T1000 (cell line): ENCODE results near the gene ZFAND3.
"Not testable (repeated sequence)": the region's sequence is repeated elsewhere in the genome, so short reads cannot be mapped to it uniquely, and the experiment has no call there.

Source experiments
- DNase-seq: peaks from one replicate; lab custom pipeline; 2025; ENCODE audit warnings: mixed read lengths; lab: John Stamatoyannopoulos, UW

Gene ZFAND3

GRCh38 chr6:38091613-38092012 is 272.1 kb downstream of the ZFAND3 start:
- no peak for DNase-seq

- DNase-seq = no peak
Measured at GRCh38 chr6:38092465-38092864, 272.9 kb downstream of the ZFAND3 start.

- DNase-seq = no peak
Measured at GRCh38 chr6:38092964-38093363, 273.4 kb downstream of the ZFAND3 start.

- DNase-seq = no peak
Measured at GRCh38 chr6:38095054-38095453, 275.5 kb downstream of the ZFAND3 start.

GRCh38 chr6:38099221-38099620 is 279.7 kb downstream of the ZFAND3 start:
- no peak for DNase-seq

- no peak for DNase-seq
Measured at GRCh38 chr6:38100380-38100779, 280.9 kb downstream of the ZFAND3 start.

- no peak for DNase-seq
Measured at GRCh38 chr6:38103921-38104320, 284.4 kb downstream of the ZFAND3 start.

GRCh38 chr6:38105066-38105465 is 285.5 kb downstream of the ZFAND3 start:
- DNase-seq = no peak

GRCh38 chr6:38107073-38107472 is 287.5 kb downstream of the ZFAND3 start:
- DNase-seq = no peak

GRCh38 chr6:38110481-38110971 is 291.0 kb downstream of the ZFAND3 start:
- no peak for DNase-seq

- DNase-seq = no peak
Measured at GRCh38 chr6:38112181-38112580, 292.7 kb downstream of the ZFAND3 start.

- no peak for DNase-seq
Measured at GRCh38 chr6:38113825-38114576, 294.5 kb downstream of the ZFAND3 start.

- no peak for DNase-seq
Measured at GRCh38 chr6:38114976-38115625, 295.6 kb downstream of the ZFAND3 start.

- DNase-seq = no peak
Measured at GRCh38 chr6:38115626-38116008, 296.1 kb downstream of the ZFAND3 start.

- DNase-seq = no peak
Measured at GRCh38 chr6:38116248-38116647, 296.7 kb downstream of the ZFAND3 start.

GRCh38 chr6:38117281-38117680 is 297.8 kb downstream of the ZFAND3 start:
- DNase-seq = no peak

GRCh38 chr6:38118791-38119365 is 299.4 kb downstream of the ZFAND3 start:
- no peak for DNase-seq

- no peak for DNase-seq
Measured at GRCh38 chr6:38119516-38119915, 300.0 kb downstream of the ZFAND3 start.

- DNase-seq = not testable (repeated sequence)
Measured at GRCh38 chr6:38124224-38124926, 304.8 kb downstream of the ZFAND3 start.

GRCh38 chr6:38127284-38127683 is 307.8 kb downstream of the ZFAND3 start:
- no peak for DNase-seq

GRCh38 chr6:38131527-38131965 is 312.0 kb downstream of the ZFAND3 start:
- no peak for DNase-seq

GRCh38 chr6:38133932-38134703 is 314.6 kb downstream of the ZFAND3 start:
- no peak for DNase-seq
